Kidney glomerular epithelial cell (primary cell): Measurements from ENCODE around the gene MYH7.
"Not testable (repeated sequence)": the region's sequence is repeated elsewhere in the genome, so short reads cannot be mapped to it uniquely, and the experiment has no call there.

Experiments used
- DNase-seq: peaks from one replicate; lab custom pipeline; 2025; lab: John Stamatoyannopoulos, UW

Gene MYH7

DNA sequence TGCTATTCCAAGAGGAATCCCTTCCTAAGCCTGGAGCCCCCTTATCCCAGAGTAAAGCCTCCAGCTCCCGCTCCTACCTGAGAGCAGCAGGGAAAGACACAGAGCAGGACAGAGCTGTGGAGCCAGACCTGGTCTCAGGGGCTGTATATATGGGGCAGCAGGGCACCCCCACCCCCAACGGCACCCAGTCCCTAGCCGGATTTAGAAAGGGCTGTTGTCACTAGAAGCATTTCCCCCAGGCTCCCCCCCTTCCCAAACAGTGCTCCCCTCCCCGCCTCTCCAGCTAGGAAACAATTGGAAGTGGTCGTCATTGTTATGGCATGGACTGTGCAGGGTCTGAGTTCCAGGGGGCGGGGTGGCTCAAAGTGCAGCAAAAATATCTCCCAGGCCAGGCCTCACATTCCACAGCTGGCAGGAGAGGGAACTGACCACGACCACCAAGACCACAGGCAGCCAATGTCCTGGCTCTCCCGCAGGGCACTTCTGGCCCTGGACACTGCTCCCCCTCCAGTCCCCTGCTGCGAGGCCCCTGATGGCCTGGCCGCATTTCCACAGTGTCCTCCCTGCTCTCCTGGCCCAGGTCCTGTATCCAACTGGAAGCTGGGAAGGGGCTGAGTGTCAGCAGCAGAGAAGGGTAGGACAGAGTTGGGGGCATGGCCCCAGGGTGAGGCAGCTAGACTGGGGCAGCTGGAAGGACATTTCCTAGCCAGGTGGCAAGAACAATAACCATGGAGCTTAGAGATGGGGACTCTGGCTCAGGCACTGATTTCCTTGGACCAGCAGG lies at the start of gene MYH7:
TSS of gene MYH7 (minus strand) at position 118 of the 784 bp plus-strand sequence. CDS start 1,928 bp downstream, outside the sequence.
- no peak for DNase-seq

DNA sequence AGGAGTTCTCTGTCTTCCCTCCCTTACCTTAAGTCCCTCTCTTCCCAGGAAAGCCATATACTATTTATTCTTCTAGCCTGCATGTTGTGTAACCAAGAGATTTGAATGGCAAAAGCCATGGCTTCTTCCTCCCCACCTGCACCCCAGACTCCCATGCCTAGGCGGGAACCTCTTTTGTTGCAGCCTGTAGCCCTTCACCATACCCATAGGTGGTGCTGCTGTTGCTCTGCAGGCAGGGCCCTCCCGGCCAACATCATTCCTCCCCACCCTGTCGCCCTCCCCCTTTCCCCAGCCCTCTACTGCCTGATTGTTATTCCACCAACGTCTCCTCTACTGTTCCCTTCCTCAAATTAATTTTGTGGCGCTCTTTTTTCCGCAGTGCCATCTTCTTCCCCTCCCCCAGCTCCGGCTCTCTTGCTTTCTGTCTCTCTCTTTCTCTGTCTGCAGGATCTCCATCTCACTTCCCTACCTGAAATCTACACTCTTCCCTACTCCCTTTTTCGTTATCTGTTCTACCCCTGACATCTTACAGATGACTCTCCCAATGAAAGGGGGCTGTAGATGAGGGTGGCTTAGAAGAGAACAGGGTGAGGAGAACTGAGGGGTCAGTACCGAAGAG lies 47.9 kb upstream of the MYH7 start:
- no peak for DNase-seq

DNA sequence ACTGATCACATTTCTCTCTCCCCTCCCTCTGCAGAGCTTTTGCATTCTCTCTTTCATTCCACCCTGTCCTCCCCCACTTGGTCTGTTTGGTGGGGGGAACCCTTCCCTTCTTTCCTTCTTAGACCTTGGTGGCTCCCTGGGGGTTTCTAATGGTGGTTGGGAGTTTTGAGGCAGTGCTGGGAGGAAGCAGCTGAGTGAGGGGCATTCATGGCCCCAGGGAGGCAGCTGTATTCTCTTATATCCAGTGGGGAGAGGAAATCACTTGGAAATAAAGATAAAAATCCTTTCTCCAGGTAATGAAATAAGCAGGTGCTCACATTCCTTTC lies 47.3 kb upstream of the MYH7 start:
- no peak for DNase-seq

DNA sequence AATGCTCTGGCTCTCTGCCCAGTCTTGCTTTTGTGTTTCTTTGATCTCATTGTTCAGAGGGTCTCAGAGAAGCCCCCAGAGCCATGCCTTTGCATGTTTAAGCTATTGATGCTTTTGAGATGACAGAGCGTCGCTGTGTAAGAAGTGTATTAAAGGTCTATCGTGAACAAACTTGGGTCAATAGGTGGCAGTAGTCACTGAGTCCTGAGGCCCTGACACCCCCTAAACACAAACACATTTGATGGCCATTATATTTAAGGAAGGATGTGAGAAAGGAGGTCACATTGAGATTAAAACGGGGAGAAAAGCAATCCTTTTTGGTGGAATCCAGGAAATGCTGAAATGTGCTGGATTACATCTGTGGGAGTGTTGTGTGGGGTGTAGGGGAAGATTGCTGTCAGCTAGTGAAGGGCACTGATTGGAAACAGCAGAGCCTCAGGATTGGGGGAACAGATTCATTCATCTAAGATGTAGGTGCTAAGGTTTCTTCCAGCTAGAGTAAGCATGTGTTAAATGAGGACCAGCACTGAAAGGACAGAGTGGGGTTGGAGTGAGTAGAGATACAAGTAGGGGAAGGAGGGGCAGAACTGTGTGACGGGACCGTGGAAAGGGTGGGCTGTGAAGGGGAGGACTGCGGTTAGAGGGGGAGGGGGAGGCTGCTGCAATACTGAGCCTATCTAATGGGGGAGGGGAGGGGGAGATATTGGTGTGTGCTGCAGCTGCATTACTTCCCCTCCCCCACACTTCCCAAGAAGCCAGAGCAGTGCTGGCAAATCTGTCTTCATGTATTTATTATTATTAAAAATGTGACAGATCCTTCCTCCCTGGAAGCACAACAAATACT lies 46.7 kb upstream of the MYH7 start:
- DNase-seq = no peak

DNA sequence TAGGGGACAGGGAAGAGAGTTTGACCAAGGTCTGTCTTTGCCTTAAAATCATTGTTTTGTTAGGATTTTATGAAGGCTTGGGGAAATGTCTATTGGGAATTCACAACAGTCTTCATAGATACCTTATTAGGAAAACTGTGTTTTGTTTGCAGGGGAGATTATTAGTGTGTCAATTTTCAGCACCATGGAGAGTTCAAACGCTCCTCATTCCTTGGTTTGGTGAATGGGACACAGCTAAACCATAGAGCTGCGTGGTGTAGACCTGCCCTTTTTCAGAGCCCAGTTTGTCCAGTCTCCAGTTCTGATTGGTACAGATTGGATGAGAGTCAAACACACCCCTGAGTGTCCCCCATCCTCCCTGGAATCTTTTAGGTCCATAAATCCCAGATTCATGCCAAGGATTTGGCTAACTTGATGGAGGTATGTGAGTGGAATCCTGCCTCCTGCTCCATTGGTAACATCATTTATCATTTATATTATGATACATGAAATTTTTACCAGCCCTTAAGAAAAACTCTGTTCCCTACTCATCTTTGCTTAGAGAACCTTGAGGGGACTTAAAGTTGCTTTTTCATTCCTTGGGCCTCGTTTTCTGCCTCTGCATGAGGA lies 46.0 kb upstream of the MYH7 start:
- no peak for DNase-seq

DNA sequence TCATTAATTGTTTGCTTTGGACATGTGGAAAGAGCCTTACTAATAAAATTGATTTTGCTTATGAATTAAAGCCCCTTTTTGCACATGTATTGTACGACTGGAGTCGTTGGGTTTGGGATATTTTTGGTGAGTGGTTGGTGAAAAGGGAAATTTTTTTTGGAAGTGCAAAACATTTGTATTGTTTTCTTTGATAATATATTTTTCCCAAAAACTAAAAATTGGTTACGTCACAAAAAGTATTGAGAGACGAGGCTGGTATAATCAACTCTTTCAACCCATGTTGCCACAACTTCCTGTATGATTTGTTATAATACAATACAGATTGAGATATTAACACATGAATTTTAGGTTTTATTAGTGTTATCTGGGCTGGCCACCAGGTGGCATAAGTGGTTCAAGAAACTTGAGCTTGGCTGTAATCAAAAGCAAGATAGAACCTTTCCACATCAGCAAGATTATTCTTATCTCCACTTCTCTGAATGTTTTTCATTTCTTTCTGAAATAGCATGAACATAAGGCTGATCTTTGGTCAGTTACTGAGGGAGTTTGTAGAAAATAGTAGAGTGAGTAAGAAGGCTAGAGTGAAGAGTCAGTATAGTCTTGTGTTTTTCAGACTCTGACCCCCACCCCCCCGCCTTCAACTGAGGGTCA lies 42.8 kb upstream of the MYH7 start:
- DNase-seq = peak; percentile 56

DNA sequence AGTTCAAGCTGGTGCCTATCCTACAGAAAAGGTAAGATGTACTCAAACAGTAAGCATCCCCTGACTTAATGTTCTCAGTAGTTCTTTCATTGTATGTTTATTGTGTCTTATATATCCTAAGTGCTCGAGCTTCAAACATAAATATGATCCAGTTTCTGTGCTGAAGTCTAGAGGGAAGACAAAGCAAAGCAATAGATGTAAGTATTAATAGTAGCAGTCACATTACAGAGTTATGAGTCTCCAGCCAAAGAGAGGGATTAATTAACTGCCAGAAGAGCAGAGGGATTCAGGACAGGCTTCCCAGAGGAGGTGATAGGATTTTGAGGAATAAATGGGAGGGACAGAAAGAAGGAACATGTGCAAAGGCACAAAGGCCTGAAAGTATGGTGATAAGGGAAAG lies 35.5 kb upstream of the MYH7 start:
- DNase-seq = no peak

DNA sequence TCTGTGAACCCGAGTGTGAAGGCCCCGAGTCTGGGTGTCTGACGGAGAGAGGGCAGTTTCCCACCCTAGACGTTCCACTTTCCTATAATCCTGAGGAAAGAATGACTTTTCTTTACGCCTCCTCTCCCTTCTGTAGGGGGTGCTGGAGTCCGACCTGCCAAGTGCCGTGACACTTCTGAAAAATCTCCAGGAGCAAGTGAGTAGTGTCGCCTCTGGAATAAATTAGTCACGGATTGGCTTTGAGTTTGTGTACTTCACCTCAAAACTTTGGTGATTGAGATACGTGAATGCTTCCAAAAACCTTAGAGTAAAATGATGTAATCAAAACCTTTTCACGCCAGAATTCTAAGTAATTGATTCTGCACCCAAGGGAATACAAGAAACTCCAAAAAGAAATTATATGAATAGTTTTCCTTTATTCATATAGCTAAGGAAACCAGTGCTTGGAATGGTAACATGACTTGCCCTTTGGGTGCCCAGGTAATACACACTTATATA lies 34.5 kb upstream of the MYH7 start:
- DNase-seq = no peak

DNA sequence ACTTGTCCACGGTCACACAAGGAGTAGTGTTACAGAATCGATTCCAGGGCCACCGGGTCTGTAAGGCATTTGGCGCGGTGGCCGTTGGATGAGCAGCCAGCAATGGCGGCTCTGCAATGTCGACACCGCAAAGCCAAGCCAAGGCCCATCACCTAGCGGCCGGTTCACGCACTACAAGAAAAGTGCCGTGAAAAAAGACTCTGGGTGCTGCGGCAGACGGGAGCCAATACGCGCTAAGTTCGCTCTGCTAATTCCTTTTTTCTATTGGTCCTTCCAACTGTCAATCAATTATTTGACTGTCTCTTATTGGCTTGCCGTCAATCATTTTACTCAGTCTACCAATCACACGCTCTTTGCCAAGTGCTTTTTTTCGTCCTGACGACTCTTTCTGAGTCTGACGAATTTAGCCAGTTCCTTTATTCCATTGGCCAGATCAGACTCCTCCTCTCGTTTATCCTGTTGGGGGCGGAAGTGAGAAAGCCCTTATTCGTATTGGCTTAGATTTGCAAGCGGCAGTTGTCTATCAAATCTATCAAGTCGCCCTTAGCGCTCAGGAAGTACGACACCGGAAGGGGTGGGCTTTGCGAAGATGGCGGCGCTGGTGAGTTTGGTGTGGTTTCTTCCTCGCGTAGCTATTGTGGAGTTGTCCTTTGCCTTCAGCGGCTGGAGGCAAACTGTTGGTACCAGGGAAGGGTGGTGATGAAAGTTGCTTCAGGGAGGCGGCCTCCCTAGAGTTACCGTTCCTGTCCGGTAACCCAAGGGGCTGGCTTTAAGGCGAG lies 33.9 kb upstream of the MYH7 start, which contains the start of gene NGDN:
TSS of gene NGDN (plus strand) at position 577 of the 779 bp plus-strand sequence. CDS start at position 590, 13 bp downstream.
- DNase-seq = peak; percentile 100

DNA sequence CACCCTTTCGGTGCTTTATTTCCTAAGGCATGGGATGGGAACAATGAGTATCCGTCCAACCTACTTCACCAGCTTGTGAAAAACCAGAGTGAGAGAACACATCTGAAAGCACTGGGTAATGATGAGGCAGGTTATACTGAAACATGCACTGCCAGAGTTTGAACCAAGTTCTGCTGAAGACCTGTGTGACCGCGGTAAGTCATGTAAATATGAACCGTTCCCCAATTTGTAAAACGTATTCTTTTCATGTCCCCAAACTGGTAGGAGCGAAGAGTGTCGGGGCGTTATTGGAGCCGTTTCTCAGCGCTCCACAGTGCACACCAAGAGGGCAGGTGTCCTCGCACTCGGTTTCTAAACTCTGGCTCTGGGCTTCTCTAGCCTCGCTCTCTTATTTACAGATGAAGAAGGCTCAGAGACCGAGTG lies 33.3 kb upstream of the MYH7 start:
- no peak for DNase-seq

DNA sequence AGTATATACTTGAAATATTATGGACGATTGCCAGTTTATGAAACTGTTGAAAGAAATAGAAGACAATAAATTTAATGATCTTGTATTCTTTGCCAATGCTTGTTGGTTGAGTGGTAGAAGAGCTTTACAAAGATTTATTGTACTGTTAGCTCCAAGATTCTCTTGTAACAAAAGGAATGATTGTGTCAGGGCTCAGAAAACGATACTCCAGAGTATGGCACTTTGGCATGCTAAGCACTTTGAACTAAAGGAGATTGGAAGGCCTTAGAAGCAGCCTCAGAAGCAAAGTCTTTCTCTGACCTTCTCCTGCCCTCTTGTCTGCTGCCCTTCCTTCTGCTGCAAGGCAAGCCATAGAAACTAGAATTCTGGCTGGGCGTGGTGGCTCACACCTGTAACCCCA lies 29.8 kb upstream of the MYH7 start:
- no peak for DNase-seq

DNA sequence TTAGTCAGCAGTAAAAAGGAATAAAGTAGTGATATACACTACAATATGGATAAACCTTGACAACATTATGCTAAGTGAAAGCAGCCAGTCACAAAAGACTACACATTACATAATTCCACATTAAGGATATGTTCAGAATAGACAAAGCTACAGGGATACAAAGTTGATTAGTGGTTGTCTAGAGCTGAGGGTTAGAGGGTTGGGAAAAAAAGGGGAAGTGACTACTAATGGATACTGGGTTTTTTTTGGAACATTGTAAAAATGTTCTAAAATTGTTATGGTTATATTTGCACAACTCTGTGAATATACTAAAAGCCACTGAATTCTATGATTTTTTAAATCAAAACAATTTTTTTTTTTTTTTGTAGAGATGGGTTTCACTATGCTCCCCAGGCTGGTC lies 29.2 kb upstream of the MYH7 start:
- no peak for DNase-seq

DNA sequence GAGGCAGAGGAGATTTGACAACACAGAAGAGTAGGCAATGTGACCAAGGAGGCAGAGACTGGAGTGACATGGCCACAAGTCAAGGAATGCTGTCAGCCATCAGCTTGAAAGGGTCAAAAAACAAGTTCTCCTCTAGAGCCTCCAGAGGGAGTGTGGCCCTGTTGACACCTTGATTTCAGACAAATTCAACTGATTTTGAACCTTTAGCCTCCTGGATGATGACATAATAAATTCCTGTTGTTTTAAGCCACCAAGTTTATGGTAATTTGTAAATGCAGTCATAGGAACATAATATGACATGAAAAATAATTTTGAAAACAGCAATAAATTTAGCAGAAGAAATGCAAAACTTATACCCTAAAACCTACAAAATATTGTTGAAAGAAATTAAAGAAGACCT lies 25.5 kb upstream of the MYH7 start:
- no peak for DNase-seq

DNA sequence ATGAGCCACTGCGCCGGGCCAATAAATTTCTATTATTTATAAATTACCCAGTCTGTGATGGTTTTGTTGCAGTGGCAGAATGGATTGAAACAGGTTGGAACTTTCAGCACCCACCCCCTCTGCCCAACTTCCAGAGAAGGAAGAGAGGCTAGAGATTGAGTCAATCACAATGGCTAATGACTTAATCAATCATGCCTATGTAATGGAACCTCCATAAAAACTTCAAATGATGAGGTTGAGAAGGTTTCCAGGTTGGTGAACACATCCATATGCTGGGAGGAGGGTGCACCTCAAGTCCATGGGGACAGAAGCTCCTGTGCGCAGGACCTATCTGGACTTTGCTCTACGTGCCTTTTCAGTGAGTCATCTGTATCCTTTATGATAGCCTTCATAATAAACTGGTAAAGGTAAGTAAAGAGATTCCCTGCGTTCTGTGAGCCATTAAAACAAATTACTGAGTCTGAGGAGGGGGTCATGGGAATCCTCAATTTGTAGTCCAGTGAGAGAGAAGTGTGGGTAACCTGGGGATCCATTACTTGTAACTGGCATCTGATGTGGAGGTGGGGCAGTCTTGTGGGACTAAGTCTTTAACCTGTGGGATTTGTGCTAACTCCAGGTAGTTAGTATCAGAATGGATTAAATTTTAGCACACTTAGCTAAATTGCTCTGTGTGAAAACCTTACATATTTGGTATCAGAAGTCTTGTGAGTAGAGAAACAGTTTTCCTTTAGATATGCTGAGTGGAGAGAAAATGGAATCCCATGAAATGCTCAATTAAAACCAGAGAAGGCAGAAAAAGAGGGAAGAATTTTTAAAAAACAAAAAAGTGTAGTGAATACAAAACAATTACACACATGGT lies 22.4 kb upstream of the MYH7 start:
- no peak for DNase-seq

DNA sequence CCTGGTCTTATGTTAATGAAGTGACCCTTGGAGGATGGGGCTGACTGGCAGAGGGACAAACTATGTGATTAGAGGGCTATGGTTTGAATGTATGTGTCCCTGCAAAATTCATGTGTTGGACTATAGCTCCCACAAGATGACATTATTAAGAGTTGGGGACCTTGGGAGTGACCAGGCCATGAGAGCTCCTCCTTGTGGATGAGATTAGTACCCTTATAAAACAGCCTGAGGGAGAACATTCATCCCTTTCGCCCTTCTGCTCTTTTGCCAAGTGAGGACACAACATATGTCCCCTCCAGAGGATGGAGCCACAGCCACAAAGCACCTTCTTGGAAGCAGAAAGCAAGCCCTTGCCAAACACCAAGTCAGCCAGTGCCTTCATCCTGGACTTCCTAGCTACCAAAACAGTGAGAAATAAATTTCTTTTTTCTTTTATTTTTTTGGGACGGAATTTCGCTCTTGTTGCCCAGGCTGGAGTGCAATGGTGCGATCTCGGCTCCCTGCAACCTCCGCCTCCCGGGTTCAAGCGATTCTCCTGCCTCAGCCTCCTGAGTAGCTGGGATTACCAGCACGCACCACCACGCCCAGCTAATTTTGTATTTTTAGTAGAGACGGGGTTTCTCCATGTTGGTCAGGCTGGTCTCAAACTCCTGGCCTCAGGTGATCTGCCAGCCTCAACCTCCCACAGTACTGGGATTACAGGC lies 21.6 kb upstream of the MYH7 start:
- not testable (repeated sequence) for DNase-seq

DNA sequence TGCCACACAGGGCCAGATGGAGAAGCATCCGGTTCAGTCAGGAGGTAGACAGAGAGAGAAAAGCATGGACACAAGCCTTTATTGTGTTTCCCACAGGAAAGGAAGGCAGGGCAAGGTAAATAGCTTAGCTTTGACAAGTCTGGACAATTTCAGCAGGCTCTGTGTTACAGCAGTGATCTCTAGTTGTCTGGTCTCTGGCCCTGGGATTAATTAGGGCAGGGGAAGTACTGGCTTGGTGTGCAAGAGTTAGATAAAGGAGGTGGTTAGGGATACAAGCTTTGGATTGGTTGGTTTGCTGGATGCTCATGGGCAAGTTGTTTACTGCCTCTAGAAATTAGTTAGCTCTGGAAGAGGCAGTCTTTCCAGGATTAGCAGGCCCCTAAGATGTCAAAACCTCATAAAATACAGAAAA lies 19.0 kb upstream of the MYH7 start:
- DNase-seq = no peak

DNA sequence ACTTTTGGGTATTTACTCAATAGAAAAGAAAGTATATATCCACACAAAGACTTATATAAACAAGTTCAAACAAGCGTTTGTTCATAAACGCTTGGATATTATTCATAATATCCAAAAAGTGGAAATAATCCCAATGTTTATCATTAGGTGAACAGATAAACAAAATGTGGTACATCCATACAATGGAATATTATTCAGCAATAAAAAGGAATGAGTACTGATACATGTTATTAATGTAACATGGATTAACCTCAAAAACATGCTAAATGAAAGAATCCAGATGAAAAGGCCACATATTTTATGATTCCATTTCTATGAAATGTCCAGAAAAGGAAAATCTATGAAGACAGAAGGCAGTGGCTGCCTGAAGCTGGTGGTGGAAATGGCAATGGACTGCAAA lies 16.8 kb upstream of the MYH7 start:
- DNase-seq = no peak

DNA sequence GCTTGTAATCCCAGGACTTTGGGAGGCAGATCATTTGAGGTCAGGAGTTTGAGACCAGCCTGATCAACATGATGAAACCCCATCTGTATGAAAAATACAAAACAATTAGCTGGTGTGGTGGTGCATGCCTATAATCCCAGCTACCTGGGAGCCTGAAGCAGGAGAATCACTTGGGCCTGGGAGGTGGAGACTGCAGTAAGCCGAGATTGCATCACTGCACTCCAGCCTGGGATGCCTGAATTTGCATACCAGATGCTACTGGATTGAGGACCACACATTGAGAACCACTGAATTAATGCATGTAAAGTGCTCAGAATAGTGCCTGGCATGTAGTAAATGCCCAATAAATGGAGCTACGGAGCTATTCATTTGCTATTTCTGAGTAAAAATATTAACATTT lies 14.9 kb upstream of the MYH7 start:
- no peak for DNase-seq

DNA sequence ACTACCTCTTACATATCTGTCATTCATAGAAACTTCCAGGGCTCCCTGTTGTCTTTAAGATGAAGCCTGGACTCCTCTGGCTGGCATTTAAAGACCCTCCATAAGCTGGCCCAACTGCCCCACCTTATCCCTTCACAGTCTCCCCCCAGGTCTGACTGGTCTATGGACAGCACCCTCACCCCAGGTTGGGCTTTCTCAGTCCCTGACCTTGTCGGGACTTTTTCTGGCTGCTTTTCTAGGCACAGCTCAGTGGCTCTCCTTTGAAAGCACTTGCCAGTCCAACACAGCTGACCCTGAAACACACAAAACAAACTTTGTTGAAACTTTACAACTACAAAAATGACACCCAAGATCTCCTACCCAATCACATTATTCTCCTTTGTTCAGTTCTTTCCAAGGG lies 13.9 kb upstream of the MYH7 start:
- no peak for DNase-seq
